ENCODE measurements around the gene SP140L. TPM values are rescaled to one million over a fixed set of nuclear protein-coding genes. Genes with fewer than 3 reads are reported as not detected.
"Not testable (repeated sequence)": the region's sequence is repeated elsewhere in the genome, so short reads cannot be mapped to it uniquely, and the experiment has no call there.

Gene SP140L
- total RNA-seq, 1 donor from 2014 or later, result 32.2 TPM

DNA sequence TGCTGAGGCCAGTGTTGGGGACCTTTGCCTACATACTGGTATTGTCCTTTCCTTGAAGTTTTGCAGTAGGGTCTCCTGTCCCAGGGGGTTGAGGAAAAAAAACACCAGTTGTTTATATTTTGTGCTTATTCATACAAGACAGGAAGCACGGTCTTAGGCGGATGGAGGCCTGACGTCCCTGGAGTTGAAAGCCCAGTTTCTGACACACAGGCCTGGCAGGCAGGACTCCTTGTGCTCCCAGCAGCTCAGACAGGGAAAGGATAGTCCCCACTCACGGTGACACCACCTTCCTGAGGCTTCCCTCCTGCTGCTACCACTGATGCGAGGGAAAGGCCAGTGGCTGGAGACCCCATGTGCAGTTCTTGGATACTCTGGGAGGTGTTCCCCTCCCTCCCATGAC, 73.5 kb downstream of the SP140L start:
- Mint-ChIP-seq H3K36me3 (ENCODE audit: low read depth, unreplicated experiment) (peaks cover 61% of the 10 kb centered on the region), H3K4me1 (ENCODE audit: low read depth, unreplicated experiment) (no peaks in the 10 kb centered on the region), H3K27ac (ENCODE audit: unreplicated experiment) (no peak overlapping the region), H3K9me3 (ENCODE audit: unreplicated experiment) (no peaks in the 10 kb centered on the region), H3K27me3 (ENCODE audit: low read depth, unreplicated experiment) (no peaks in the 10 kb centered on the region), H3K4me3 (ENCODE audit: unreplicated experiment) (no peak overlapping the region)
- Histone ChIP-seq H3K4me1 (ENCODE audit: insufficient read depth, low read length) (no peaks in the 10 kb centered on the region), H3K4me2 (ENCODE audit: low read length) (no peak overlapping the region), H3K36me3 (ENCODE audit: insufficient read depth, low read length) (peaks cover 6% of the 10 kb centered on the region), H3K79me2 (ENCODE audit: insufficient read depth, low read length) (no peaks in the 10 kb centered on the region), H2AFZ (ENCODE audit: low read depth, low read length) (no peak overlapping the region), H3K27ac (ENCODE audit: low read depth, low read length) (no peak overlapping the region), H3K9ac (ENCODE audit: low read length) (no peak overlapping the region), H3K27me3 (ENCODE audit: insufficient read depth, low read length) (no peaks in the 10 kb centered on the region), H3K4me3 (ENCODE audit: insufficient read depth, low read depth, low read length) (no peak overlapping the region), H4K20me1 (ENCODE audit: insufficient read depth, low read length) (no peaks in the 10 kb centered on the region), H3K9me3 (ENCODE audit: insufficient read depth, low read depth, low read length) (no peaks in the 10 kb centered on the region)
- FAIRE-seq (no peak), DNase-seq (ENCODE audit: low read depth) (no peak)
- TF ChIP-seq CTCF (IDR thresholded peaks at IDR 0.05; ENCODE audit: insufficient read depth, low read depth, low read length), result no peak
- no peak for TF ChIP-seq EZH2 (IDR thresholded peaks at IDR 0.05; ENCODE audit: insufficient read depth, low read length)

DNA sequence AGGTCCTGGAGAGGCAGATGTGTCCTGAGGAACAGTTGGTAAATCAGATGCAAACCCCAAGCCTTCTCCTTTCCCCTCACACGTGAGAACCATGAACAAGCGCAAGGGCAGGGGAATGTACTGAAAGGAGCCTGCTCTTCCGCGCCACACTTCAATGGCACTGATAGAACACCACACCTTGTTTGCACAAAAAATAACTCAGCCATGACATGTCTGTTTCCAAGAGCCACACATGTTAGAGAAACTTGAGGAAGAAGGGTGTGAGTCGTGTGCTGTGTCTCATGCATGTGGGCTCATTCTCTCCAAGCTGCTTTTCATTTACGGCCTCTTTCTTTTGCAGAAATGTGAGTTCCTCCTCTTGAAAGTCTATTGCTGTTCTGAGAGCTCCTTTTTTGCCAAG, 74.0 kb downstream of the SP140L start:
- H3K4me1 Mint-ChIP-seq (ENCODE audit: low read depth, unreplicated experiment); DNase-seq (ENCODE audit: low read depth); H3K36me3 ChIP-seq (ENCODE audit: insufficient read depth, low read length); H3K4me3 Mint-ChIP-seq (ENCODE audit: unreplicated experiment); H2AFZ ChIP-seq (ENCODE audit: low read depth, low read length); H3K27me3 Mint-ChIP-seq (ENCODE audit: low read depth, unreplicated experiment); H3K4me2 ChIP-seq (ENCODE audit: low read length); H4K20me1 ChIP-seq (ENCODE audit: insufficient read depth, low read length); H3K27ac Mint-ChIP-seq (ENCODE audit: unreplicated experiment); H3K27ac ChIP-seq (ENCODE audit: low read depth, low read length); H3K9ac ChIP-seq (ENCODE audit: low read length); H3K9me3 ChIP-seq (ENCODE audit: insufficient read depth, low read depth, low read length); FAIRE-seq; H3K9me3 Mint-ChIP-seq (ENCODE audit: unreplicated experiment); H3K27me3 ChIP-seq (ENCODE audit: insufficient read depth, low read length); H3K4me3 ChIP-seq (ENCODE audit: insufficient read depth, low read depth, low read length); H3K79me2 ChIP-seq (ENCODE audit: insufficient read depth, low read length); H3K4me1 ChIP-seq (ENCODE audit: insufficient read depth, low read length): not testable (repeated sequence)
- H3K36me3 Mint-ChIP-seq (ENCODE audit: low read depth, unreplicated experiment), result peaks cover 61% of the 10 kb centered on the region

- H3K4me1 Mint-ChIP-seq (ENCODE audit: low read depth, unreplicated experiment), result no peaks in the 10 kb centered on the region
- Histone ChIP-seq H4K20me1 (ENCODE audit: insufficient read depth, low read length) (no peaks in the 10 kb centered on the region), H3K27me3 (ENCODE audit: insufficient read depth, low read length) (no peaks in the 10 kb centered on the region), H3K4me3 (ENCODE audit: insufficient read depth, low read depth, low read length) (no peak overlapping the region), H3K27ac (ENCODE audit: low read depth, low read length) (no peak overlapping the region), H3K79me2 (ENCODE audit: insufficient read depth, low read length) (no peaks in the 10 kb centered on the region), H3K4me2 (ENCODE audit: low read length) (no peak overlapping the region), H3K9ac (ENCODE audit: low read length) (no peak overlapping the region), H3K4me1 (ENCODE audit: insufficient read depth, low read length) (peaks cover 8% of the 10 kb centered on the region), H3K36me3 (ENCODE audit: insufficient read depth, low read length) (peaks cover 6% of the 10 kb centered on the region), H3K9me3 (ENCODE audit: insufficient read depth, low read depth, low read length) (no peaks in the 10 kb centered on the region), H2AFZ (ENCODE audit: low read depth, low read length) (no peak overlapping the region)
- FAIRE-seq (no peak), DNase-seq (ENCODE audit: low read depth) (no peak)
- H3K4me3 Mint-ChIP-seq (ENCODE audit: unreplicated experiment), result no peak overlapping the region
- peaks cover 49% of the 10 kb centered on the region for H3K36me3 Mint-ChIP-seq (ENCODE audit: low read depth, unreplicated experiment)
- H3K27me3 Mint-ChIP-seq (ENCODE audit: low read depth, unreplicated experiment), result no peaks in the 10 kb centered on the region
- TF ChIP-seq EZH2 (IDR thresholded peaks at IDR 0.05; ENCODE audit: insufficient read depth, low read length) (no peak), CTCF (IDR thresholded peaks at IDR 0.05; ENCODE audit: insufficient read depth, low read depth, low read length) (no peak)
- peaks cover 3% of the 10 kb centered on the region for H3K9me3 Mint-ChIP-seq (ENCODE audit: unreplicated experiment)
- no peak overlapping the region for H3K27ac Mint-ChIP-seq (ENCODE audit: unreplicated experiment)
Observed at GRCh38 chr2:230403746-230404145, 76.8 kb downstream of the SP140L start.
